GM12878 (cell line): ENCODE measurements around the gene TET2. TPM values are rescaled to one million over a fixed set of nuclear protein-coding genes. Genes with fewer than 3 reads are reported as not detected.

Source experiments
- ATAC-seq: fragments of 200-7000 bp; cut with Tn5 transposase; 3 replicates; pipeline ENCODE4 v1.9.1; 2020; ENCODE audit warnings: mild to moderate bottlenecking, moderate library complexity
- BruUV-seq: library from RNA; stranded (reverse); fragments of 400-500 nt; replicated peaks from 2 replicates; lab custom pipeline; 2021; lab: Mats Ljungman, UMichigan
- CTCF ChIA-PET: fragments of 300-600 bp; sonication (Branson Sonifier 250); formaldehyde crosslinking; extraction: SDS; loops from one replicate; lab custom pipeline; 2021; ENCODE audit warnings: inconsistent platforms; lab: Yijun Ruan, JAX
- POLR2A ChIA-PET: fragments of 350-600 bp; formaldehyde crosslinking; extraction: SDS; loops from one replicate; lab custom pipeline; 2021; ENCODE audit warnings: inconsistent platforms; lab: Charles Lee
- RAD21 ChIA-PET: fragments of 300-600 bp; sonication (Branson Sonifier 250); formaldehyde crosslinking; loops from one replicate; lab custom pipeline; 2023; ENCODE audit warnings: antibody characterized with exemption; ENCODE audit not compliant: unreplicated experiment; lab: Charles Lee
- SMC1A ChIA-PET: fragments of 300-600 bp; sonication (Branson Sonifier 250); formaldehyde crosslinking; loops from one replicate; lab custom pipeline; 2023; ENCODE audit not compliant: unreplicated experiment, uncharacterized antibody; lab: Charles Lee
- DNase-seq: peaks from one replicate; pipeline ENCODE4 v3.0.0-alpha.2; 2011; ENCODE audit warnings: low read depth, low spot score
- FAIRE-seq: peaks from 3 replicates; lab custom pipeline; 2011; peaks lifted over from hg19 to GRCh38; lab: Jason Lieb, UNC
- H2AFZ ChIP-seq: 2 replicates; pipeline ENCODE4 v1.6.0; 2011; ENCODE audit warnings: low read depth, low read length, control low read depth; ENCODE audit not compliant: control insufficient read depth
- H3K27ac ChIP-seq: 2 replicates; pipeline ENCODE4 v1.5.1; 2011; ENCODE audit warnings: control low read depth; ENCODE audit not compliant: control insufficient read depth, insufficient read depth
- H3K27me3 ChIP-seq, 2 experiments: replicated peaks in 1 of 2; 2 replicates each; pipeline versions ENCODE4 v1.6.0 to v1.6.1; 2011; ENCODE audit warnings: low read length in 1 of 2; ENCODE audit not compliant: control insufficient read depth in 2 of 2, insufficient read depth in 2 of 2
- H3K36me3 ChIP-seq, 2 experiments: 2 replicates each; pipeline ENCODE4 v1.5.1; 2011; ENCODE audit warnings: low read length in 1 of 2; ENCODE audit not compliant: control insufficient read depth in 2 of 2, insufficient read depth in 2 of 2
- H3K4me1 ChIP-seq: 2 replicates; pipeline ENCODE4 v1.6.1; 2011; ENCODE audit warnings: mild to moderate bottlenecking, low read length, moderate library complexity, mixed read lengths; ENCODE audit not compliant: control insufficient read depth, insufficient read depth
- H3K4me2 ChIP-seq: 2 replicates; pipeline ENCODE4 v1.6.0; 2011; ENCODE audit warnings: control low read depth; ENCODE audit not compliant: control insufficient read depth, insufficient read depth
- H3K4me3 ChIP-seq: fragments of 200-600 bp; sonication (generic); 2 replicates; pipeline ENCODE4 v1.5.1; 2016
- H3K79me2 ChIP-seq: 2 replicates; pipeline ENCODE4 v1.6.0; 2011; ENCODE audit warnings: low read length; ENCODE audit not compliant: control insufficient read depth, insufficient read depth
- H3K9ac ChIP-seq: 2 replicates; pipeline ENCODE4 v1.8.0; 2011; ENCODE audit warnings: low read length, control low read depth, mixed read lengths; ENCODE audit not compliant: control insufficient read depth, insufficient read depth
- H3K9me3 ChIP-seq: replicated peaks from 3 replicates; pipeline ENCODE4 v1.5.1; 2011; ENCODE audit warnings: mild to moderate bottlenecking, low read length; ENCODE audit not compliant: control insufficient read depth, insufficient read depth
- H4K20me1 ChIP-seq: 2 replicates; pipeline ENCODE4 v1.6.0; 2011; ENCODE audit not compliant: control insufficient read depth, insufficient read depth
- BRCA1 ChIP-seq: IDR thresholded peaks from 2 replicates; pipeline ENCODE4 v1.6.1; 2011; ENCODE audit warnings: low read depth, low read length, improper control_type of control experiment
- CEBPB ChIP-seq, 2 experiments: fragments of 150-350 bp in 1 of 2; IDR thresholded peaks; 2 replicates each; pipeline ENCODE4 v1.6.1; 2012 to 2014; ENCODE audit warnings: low read depth in 2 of 2, low read length in 2 of 2, borderline replicate concordance in 1 of 2, inconsistent platforms in 1 of 2
- CHD1 ChIP-seq: IDR thresholded peaks from 2 replicates; pipeline ENCODE4 v1.6.1; 2012; ENCODE audit warnings: low read depth, low read length, improper control_type of control experiment
- E4F1 ChIP-seq: fragments of 450-650 bp; IDR thresholded peaks from 2 replicates; pipeline ENCODE4 v1.6.1; 2018; ENCODE audit warnings: borderline replicate concordance, mild to moderate bottlenecking; ENCODE audit not compliant: partially characterized antibody
- ESRRA ChIP-seq: IDR thresholded peaks from 2 replicates; pipeline ENCODE4 v1.6.1; 2012; ENCODE audit warnings: mild to moderate bottlenecking, low read length, improper control_type of control experiment
- KLF5 ChIP-seq: fragments of 450-650 bp; IDR thresholded peaks from 2 replicates; pipeline ENCODE4 v1.6.1; 2014; ENCODE audit warnings: mild to moderate bottlenecking; ENCODE audit not compliant: partially characterized antibody
- MXI1 ChIP-seq: fragments of 150-350 bp; IDR thresholded peaks from 2 replicates; pipeline ENCODE4 v1.6.1; 2011; ENCODE audit warnings: low read depth, mild to moderate bottlenecking, inconsistent platforms, low read length, improper control_type of control experiment
- NFXL1 ChIP-seq: fragments of 450-650 bp; IDR thresholded peaks from 2 replicates; pipeline ENCODE4 v1.6.1; 2017; ENCODE audit warnings: antibody characterized with exemption, mild to moderate bottlenecking, borderline replicate concordance
- PKNOX1 ChIP-seq: fragments of 450-650 bp; IDR thresholded peaks from 2 replicates; pipeline ENCODE4 v1.6.1; 2016; ENCODE audit warnings: mild to moderate bottlenecking
- POLR2AphosphoS2 ChIP-seq: IDR thresholded peaks from 2 replicates; pipeline ENCODE4 v1.6.1; 2011; ENCODE audit warnings: low read depth, mild to moderate bottlenecking, low read length, improper control_type of control experiment, moderate library complexity
- RFX5 ChIP-seq: IDR thresholded peaks from 2 replicates; pipeline ENCODE4 v1.6.1; 2011; ENCODE audit warnings: low read depth, low read length, improper control_type of control experiment
- SIN3A ChIP-seq: IDR thresholded peaks from 2 replicates; pipeline ENCODE4 v1.6.1; 2012; ENCODE audit warnings: low read depth, low read length, improper control_type of control experiment
- SMAD5 ChIP-seq: IDR thresholded peaks from 2 replicates; pipeline ENCODE4 v1.6.1; 2016; ENCODE audit warnings: antibody characterized with exemption, low read depth
- USF2 ChIP-seq: IDR thresholded peaks from 2 replicates; pipeline ENCODE4 v1.6.1; 2011; ENCODE audit warnings: low read depth, low read length, improper control_type of control experiment, borderline replicate concordance
- ZNF24 ChIP-seq: fragments of 450-650 bp; IDR thresholded peaks from 2 replicates; pipeline ENCODE4 v1.6.1; 2017; ENCODE audit warnings: antibody characterized with exemption, mild to moderate bottlenecking
- ZNF622 ChIP-seq: fragments of 450-650 bp; IDR thresholded peaks from 2 replicates; pipeline ENCODE4 v1.6.1; 2017; ENCODE audit warnings: mild to moderate bottlenecking, inconsistent platforms
- WGBS: methylation state at CpG from one replicate; pipeline ENCODE4 v1.1.6; 2016; ENCODE audit warnings: low lambda C conversion rate; ENCODE audit not compliant: insufficient replicate concordance, insufficient coverage; ENCODE audit errors: missing lambda C conversion rate; 5-methylcytosine and 5-hydroxymethylcytosine counted together
- in situ Hi-C: fragments of 300-500 bp; cut with MboI; formaldehyde crosslinking; loops from 9 replicates; pipeline ENCODE4 v1.14.3; 2018; ENCODE audit warnings: mixed read lengths
- intact Hi-C: fragments of 100-400 bp; cut with micrococcal nuclease; formaldehyde crosslinking; loops from one replicate; pipeline ENCODE4 v1.14.2; 2022; ENCODE audit not compliant: unreplicated experiment
- polyA plus RNA-seq, 11 experiments: library from polyadenylated mRNA; depleted of rRNA in 4 of 11; unstranded in 6 of 11; stranded (reverse) in 5 of 11; fragments of >200 nt; fragmentation: Nextera tagmentation in 4 of 11; fragmentation: Illumina TruSeq in 1 of 11; extraction: Ambion mirVana in 4 of 11; extraction: Trizol in 1 of 11; gene quantifications; 1 replicate in 1 of 11; 2 replicates in 10 of 11; pipeline versions ENCODE4 v1.2.1 to v1.2.3, GENCODE V29; 2011 to 2016; ENCODE audit warnings: inconsistent platforms in 2 of 11, missing spikeins in 2 of 11, low read depth in 1 of 11
- total RNA-seq, 4 experiments: library from RNA; depleted of rRNA in 3 of 4; stranded (reverse); fragments of >200 nt in 3 of 4; fragmentation: Illumina TruSeq in 1 of 4; extraction: Trizol in 1 of 4; gene quantifications; 2 replicates each; pipeline versions ENCODE4 v1.2.1 to v1.2.3, GENCODE V29; 2013 to 2021

Gene TET2
- total and polyA plus RNA-seq, 10 of the 15 experiments (the other 5 are each of a cell fraction or from before 2014, with no cell fraction given) = 3.7 to 49.0 (median 27.5) TPM

- TF ChIP-seq NFXL1 = no peak
Measured at GRCh38 chr4:105184316-105184980, 37.8 kb downstream of the TET2 start (continued).

DNA sequence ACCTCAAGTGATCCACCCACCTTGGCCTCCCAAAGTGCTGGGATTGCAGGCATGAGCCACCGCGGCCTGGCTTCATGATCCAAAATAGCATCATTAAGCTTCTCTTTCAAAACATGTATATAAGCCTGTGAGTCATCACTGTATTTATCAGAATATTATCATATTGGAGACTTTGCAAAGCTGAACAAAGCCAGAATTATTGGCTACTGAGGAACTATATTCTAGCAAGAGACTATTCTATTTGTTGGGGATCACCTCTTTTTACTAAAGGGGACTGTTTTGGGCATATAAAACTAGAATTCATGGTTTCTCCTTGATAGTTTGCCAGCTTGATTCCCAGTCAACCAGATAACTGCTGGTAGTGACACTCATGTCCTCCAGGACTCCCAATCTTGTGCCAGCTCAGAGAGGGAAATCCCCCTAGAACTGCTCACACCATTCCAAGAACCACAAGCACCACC, 40.1 kb downstream of the TET2 start:
- ChIA-PET SMC1A (interaction anchor here (0.7 to 1.2 kb wide), 3 partner anchors 10 to 285 kb away, joined by 3 to 4 read pairs (median 4); no protein-coding TSS in a partner anchor), POLR2A (interaction anchor here (0.6 to 1.3 kb wide), 2 partner anchors 10 to 28 kb away, joined by 3 to 4 read pairs; no protein-coding TSS in a partner anchor), RAD21 (interaction anchor here (1.0 to 1.1 kb wide), 2 partner anchors 31 to 40 kb away, joined by 3 read pairs; partner anchors contain the start of gene TET2), CTCF (interaction anchor here (0.8 to 0.9 kb wide), 2 partner anchors 18 to 24 kb away, joined by 3 read pairs; no protein-coding TSS in a partner anchor)
- Histone ChIP-seq H3K9ac (no peak overlapping the region), H3K27ac (no peak overlapping the region), H3K36me3 (peaks cover 0 to 3% of the 10 kb centered on the region in 2 experiments; a peak in 1 of 4 replicates), H3K9me3 (no peaks in the 10 kb centered on the region; the same call in 1 of the 3 replicates), H3K79me2 (peaks cover 48% of the 10 kb centered on the region), H2AFZ (no peak overlapping the region), H3K27me3 (no peaks in the 10 kb centered on the region), H3K4me2 (no peak overlapping the region), H3K4me3 (no peak overlapping the region), H4K20me1 (no peaks in the 10 kb centered on the region), H3K4me1 (peaks cover 6% of the 10 kb centered on the region; the same call in 1 of the 2 replicates)
- intact Hi-C loops = no loop called here
- TF ChIP-seq E4F1 = no peak
- no peak for TF ChIP-seq PKNOX1
- TF ChIP-seq RFX5 = no peak
- TF ChIP-seq KLF5 = no peak
- no peak for TF ChIP-seq SIN3A
- TF ChIP-seq POLR2AphosphoS2 = no peak
- no peak for TF ChIP-seq CHD1
- no peak for TF ChIP-seq SMAD5
- no peak for TF ChIP-seq CEBPB (IDR thresholded peaks at IDR 0.05; ENCODE audit: borderline replicate concordance in 1 of 2, low read depth in 2 of 2, low read length in 2 of 2)
- no peak for TF ChIP-seq ZNF622
- TF ChIP-seq BRCA1 = no peak
- TF ChIP-seq USF2 = no peak
- TF ChIP-seq ESRRA = no peak
- no peak for TF ChIP-seq ZNF24
- no peak for TF ChIP-seq MXI1
- TF ChIP-seq NFXL1 = no peak
- no TSS peak for BruUV-seq
- 96% methylated on average over 2 of the region's 2 CpGs for WGBS
- no peak for DNase-seq
- in situ Hi-C loops = no loop called here
- no peak for FAIRE-seq
- no peak for ATAC-seq
